Measurements from ENCODE around the gene SNU13.

GRCh38 chr22:41702763-41703162 is 14.1 kb upstream of the SNU13 start:
- TF ChIP-seq, protein P1, sequence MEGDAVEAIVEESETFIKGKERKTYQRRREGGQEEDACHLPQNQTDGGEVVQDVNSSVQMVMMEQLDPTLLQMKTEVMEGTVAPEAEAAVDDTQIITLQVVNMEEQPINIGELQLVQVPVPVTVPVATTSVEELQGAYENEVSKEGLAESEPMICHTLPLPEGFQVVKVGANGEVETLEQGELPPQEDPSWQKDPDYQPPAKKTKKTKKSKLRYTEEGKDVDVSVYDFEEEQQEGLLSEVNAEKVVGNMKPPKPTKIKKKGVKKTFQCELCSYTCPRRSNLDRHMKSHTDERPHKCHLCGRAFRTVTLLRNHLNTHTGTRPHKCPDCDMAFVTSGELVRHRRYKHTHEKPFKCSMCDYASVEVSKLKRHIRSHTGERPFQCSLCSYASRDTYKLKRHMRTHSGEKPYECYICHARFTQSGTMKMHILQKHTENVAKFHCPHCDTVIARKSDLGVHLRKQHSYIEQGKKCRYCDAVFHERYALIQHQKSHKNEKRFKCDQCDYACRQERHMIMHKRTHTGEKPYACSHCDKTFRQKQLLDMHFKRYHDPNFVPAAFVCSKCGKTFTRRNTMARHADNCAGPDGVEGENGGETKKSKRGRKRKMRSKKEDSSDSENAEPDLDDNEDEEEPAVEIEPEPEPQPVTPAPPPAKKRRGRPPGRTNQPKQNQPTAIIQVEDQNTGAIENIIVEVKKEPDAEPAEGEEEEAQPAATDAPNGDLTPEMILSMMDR (IDR thresholded peaks at IDR 0.05; ENCODE audit: borderline replicate concordance, extremely low read depth, low read length, poor library complexity, severe bottlenecking) = no peak
- no peak for TF ChIP-seq EZH2 (IDR thresholded peaks at IDR 0.05; ENCODE audit: borderline replicate concordance, low read depth, low read length, severe bottlenecking)
